HEK293 (cell line): ENCODE measurements around the gene IGFBPL1.

Source experiments
- CTCF ChIA-PET: fragments of 350-600 bp; formaldehyde crosslinking; extraction: SDS; loops from one replicate; lab custom pipeline; 2021; ENCODE audit warnings: antibody characterized with exemption; lab: Yijun Ruan, JAX
- POLR2A ChIA-PET: fragments of 300-600 bp; formaldehyde crosslinking; extraction: SDS; loops from one replicate; lab custom pipeline; 2020; ENCODE audit warnings: antibody characterized with exemption, inconsistent platforms; lab: Yijun Ruan, JAX
- H3K27ac ChIP-seq: fragments of 200-500 bp; sonication (Bioruptor generic); 2 replicates; pipeline ENCODE4 v1.5.1; 2014; ENCODE audit warnings: low read depth, low read length, control low read depth, inconsistent platforms; ENCODE audit errors: extremely low read depth
- H3K36me3 ChIP-seq, 2 experiments: fragments of 200-500 bp in 1 of 2; sonication (Bioruptor generic) in 1 of 2; 1 replicate in 1 of 2; 2 replicates in 1 of 2; pipeline ENCODE4 v1.5.1; 2014 to 2017; ENCODE audit warnings: inconsistent platforms in 2 of 2, low read length in 2 of 2; ENCODE audit not compliant: control insufficient read depth in 2 of 2, insufficient read depth in 1 of 2
- H3K4me1 ChIP-seq: fragments of 200-500 bp; sonication (Bioruptor generic); 2 replicates; pipeline ENCODE4 v1.5.1; 2014; ENCODE audit warnings: mild to moderate bottlenecking, low read length, inconsistent platforms; ENCODE audit not compliant: control insufficient read depth, insufficient read depth
- H3K4me3 ChIP-seq: 2 replicates; pipeline ENCODE4 v1.5.1; 2011; ENCODE audit warnings: low read depth, mild to moderate bottlenecking, control low read depth, low read length, moderate library complexity
- H3K9me3 ChIP-seq: fragments of 200-500 bp; sonication (Bioruptor generic); 2 replicates; pipeline ENCODE4 v1.5.1; 2014; ENCODE audit warnings: low read depth, low read length, inconsistent platforms; ENCODE audit not compliant: control insufficient read depth, insufficient read depth
- BCL11B ChIP-seq: fragments of 450-650 bp; formaldehyde crosslinking; IDR thresholded peaks from 2 replicates; pipeline ENCODE4 v1.5.1; 2016; ENCODE audit warnings: low read depth, missing biosample characterization, missing genetic modification characterization
- HIC1 ChIP-seq: fragments of 450-650 bp; formaldehyde crosslinking; IDR thresholded peaks from 2 replicates; pipeline ENCODE4 v1.5.1; 2016; ENCODE audit warnings: missing biosample characterization, missing genetic modification characterization
- HOXD13 ChIP-seq: sonication (generic); formaldehyde crosslinking; IDR thresholded peaks from 2 replicates; pipeline ENCODE4 v1.8.0; 2022; ENCODE audit warnings: missing genetic modification reagents, borderline replicate concordance
- INSM2 ChIP-seq: fragments of 450-650 bp; formaldehyde crosslinking; IDR thresholded peaks from 2 replicates; pipeline ENCODE4 v1.5.1; 2016; ENCODE audit warnings: missing biosample characterization, missing genetic modification characterization
- PRDM10 ChIP-seq: fragments of 450-650 bp; formaldehyde crosslinking; IDR thresholded peaks from 2 replicates; pipeline ENCODE4 v1.5.1; 2016; ENCODE audit warnings: missing biosample characterization, missing genetic modification characterization
- SP2 ChIP-seq: fragments of 450-650 bp; formaldehyde crosslinking; IDR thresholded peaks from 2 replicates; pipeline ENCODE4 v1.5.1; 2016; ENCODE audit warnings: missing biosample characterization, missing genetic modification characterization
- ZBTB1 ChIP-seq: fragments of 450-650 bp; formaldehyde crosslinking; IDR thresholded peaks from 2 replicates; pipeline ENCODE4 v1.5.1; 2016; ENCODE audit warnings: missing biosample characterization, missing genetic modification characterization
- ZBTB21 ChIP-seq: fragments of 450-650 bp; formaldehyde crosslinking; IDR thresholded peaks from 2 replicates; pipeline ENCODE4 v1.5.1; 2017; ENCODE audit warnings: missing biosample characterization, missing genetic modification characterization
- ZBTB26 ChIP-seq: fragments of 450-650 bp; formaldehyde crosslinking; optimal IDR thresholded peaks from 2 replicates; pipeline ENCODE3; 2016; ENCODE audit warnings: missing biosample characterization, mild to moderate bottlenecking, missing genetic modification characterization
- ZNF148 ChIP-seq: fragments of 450-650 bp; formaldehyde crosslinking; IDR thresholded peaks from 2 replicates; pipeline ENCODE4 v1.5.0; 2017; ENCODE audit warnings: missing biosample characterization, missing genetic modification characterization, borderline replicate concordance
- ZNF174 ChIP-seq: fragments of 450-650 bp; formaldehyde crosslinking; IDR thresholded peaks from 2 replicates; pipeline ENCODE4 v1.5.0; 2017; ENCODE audit warnings: missing biosample characterization, mild to moderate bottlenecking, missing genetic modification characterization
- ZNF266 ChIP-seq: fragments of 450-650 bp; formaldehyde crosslinking; IDR thresholded peaks from 2 replicates; pipeline ENCODE4 v1.5.1; 2016; ENCODE audit warnings: missing biosample characterization, missing genetic modification characterization, low read depth
- ZNF302 ChIP-seq: fragments of 450-650 bp; formaldehyde crosslinking; IDR thresholded peaks from 2 replicates; pipeline ENCODE4 v1.5.1; 2016; ENCODE audit warnings: missing biosample characterization, missing genetic modification characterization, low read depth
- ZNF416 ChIP-seq: fragments of 450-650 bp; formaldehyde crosslinking; IDR thresholded peaks from 2 replicates; pipeline ENCODE4 v1.5.1; 2016; ENCODE audit warnings: missing biosample characterization, missing genetic modification characterization
- ZNF426 ChIP-seq: fragments of 450-650 bp; formaldehyde crosslinking; IDR thresholded peaks from 2 replicates; pipeline ENCODE4 v1.5.1; 2017; ENCODE audit warnings: missing biosample characterization, missing genetic modification characterization, mild to moderate bottlenecking, inconsistent platforms, moderate library complexity
- ZNF501 ChIP-seq: fragments of 450-650 bp; formaldehyde crosslinking; IDR thresholded peaks from 2 replicates; pipeline ENCODE4 v1.5.1; 2016; ENCODE audit warnings: missing biosample characterization, missing genetic modification characterization
- ZNF510 ChIP-seq: fragments of 450-650 bp; formaldehyde crosslinking; IDR thresholded peaks from 2 replicates; pipeline ENCODE4 v1.5.1; 2018; ENCODE audit warnings: mild to moderate bottlenecking, missing genetic modification characterization, missing biosample characterization; ENCODE audit not compliant: insufficient replicate concordance
- ZNF544 ChIP-seq: fragments of 450-650 bp; formaldehyde crosslinking; IDR thresholded peaks from 2 replicates; pipeline ENCODE4 v1.5.0; 2017; ENCODE audit warnings: missing biosample characterization, missing genetic modification characterization
- ZNF548 ChIP-seq: fragments of 450-650 bp; formaldehyde crosslinking; IDR thresholded peaks from 2 replicates; pipeline ENCODE4 v1.5.1; 2016; ENCODE audit warnings: missing biosample characterization, missing genetic modification characterization
- ZNF585B ChIP-seq: fragments of 450-650 bp; formaldehyde crosslinking; IDR thresholded peaks from 2 replicates; pipeline ENCODE4 v1.5.1; 2016; ENCODE audit warnings: missing biosample characterization, missing genetic modification characterization
- ZNF610 ChIP-seq: fragments of 450-650 bp; formaldehyde crosslinking; IDR thresholded peaks from 2 replicates; pipeline ENCODE4 v1.5.1; 2016; ENCODE audit warnings: missing biosample characterization, missing genetic modification characterization, borderline replicate concordance
- ZNF707 ChIP-seq: fragments of 450-650 bp; formaldehyde crosslinking; IDR thresholded peaks from 2 replicates; pipeline ENCODE4 v1.5.1; 2016; ENCODE audit warnings: missing biosample characterization, missing genetic modification characterization
- ZNF777 ChIP-seq: fragments of 450-650 bp; formaldehyde crosslinking; IDR thresholded peaks from 2 replicates; pipeline ENCODE4 v1.5.1; 2017; ENCODE audit warnings: missing biosample characterization, missing genetic modification characterization, borderline replicate concordance

The IGFBPL1 gene

GRCh38 chr9:38428062-38428461 is 3.8 kb upstream of the IGFBPL1 start:
- H3K36me3 ChIP-seq, result no peaks in the 10 kb centered on the region
- no peak overlapping the region for H3K4me3 ChIP-seq
- no peaks in the 10 kb centered on the region; the same call in 1 of the 2 replicates for H3K4me1 ChIP-seq
- TF ChIP-seq ZBTB26 (tag by site-specific recombination) (no peak), ZNF544 (tag by site-specific recombination) (no peak), ZBTB1 (tag by site-specific recombination) (no peak), PRDM10 (no peak), ZNF585B (no peak), ZNF266 (no peak), ZNF174 (no peak), ZNF148 (tag by site-specific recombination) (no peak), ZNF510 (tag by site-specific recombination) (no peak)
- H3K9me3 ChIP-seq, result no peaks in the 10 kb centered on the region
- CTCF ChIA-PET, result interaction anchor here (0.5 to 1.6 kb wide), 2 partner anchors 10 to 108 kb away, joined by 5 to 13 read pairs; no protein-coding TSS in a partner anchor
- no peak overlapping the region for H3K27ac ChIP-seq
- POLR2A ChIA-PET, result no interaction called here

GRCh38 chr9:38424918-38425317 is 664 bp upstream of the IGFBPL1 start:
- CTCF ChIA-PET, result no interaction called here
- no peaks in the 10 kb centered on the region for H3K9me3 ChIP-seq
- H3K4me1 ChIP-seq, result no peaks in the 10 kb centered on the region; the same call in 1 of the 2 replicates
- H3K27ac ChIP-seq, result no peak overlapping the region
- POLR2A ChIA-PET, result no interaction called here
- no peak overlapping the region for H3K4me3 ChIP-seq
- H3K36me3 ChIP-seq, result no peaks in the 10 kb centered on the region
- TF ChIP-seq HIC1 (tag by site-specific recombination) (no peak), INSM2 (tag by site-specific recombination) (no peak), ZNF707 (tag by site-specific recombination) (no peak), ZBTB21 (tag by site-specific recombination) (no peak), HOXD13 (CRISPR knock-in tag) (no peak), ZNF501 (no peak), BCL11B (tag by site-specific recombination) (no peak), ZNF302 (tag by site-specific recombination) (no peak), ZNF426 (tag by site-specific recombination) (no peak), ZNF548 (tag by site-specific recombination) (no peak), ZNF416 (tag by site-specific recombination) (no peak), SP2 (tag by site-specific recombination) (no peak), ZNF610 (tag by site-specific recombination) (no peak), ZNF777 (tag by site-specific recombination) (no peak)
